ENCODE results near the gene HVCN1.

- no peak for TF ChIP-seq PATZ1 (CRISPR knock-in tag; IDR thresholded peaks at IDR 0.05; ENCODE audit: borderline replicate concordance)
- no peak for TF ChIP-seq TOX (CRISPR knock-in tag; IDR thresholded peaks at IDR 0.05; ENCODE audit: borderline replicate concordance)
Measured at GRCh38 chr12:110733089-110733715, 44.3 kb upstream of the HVCN1 start.

Measured in SK-N-SH treated with all-trans-retinoic acid at 6 μM for 48 hours (cell line).